H1 (cell line): ENCODE results near the gene GRB14. TPM values are rescaled to one million over a fixed set of nuclear protein-coding genes. Genes with fewer than 3 reads are reported as not detected.

ENCODE experiments used
- CTCF ChIA-PET: fragments of 300-600 bp; sonication (Branson Sonifier 250); formaldehyde crosslinking; loops from one replicate; lab custom pipeline; 2021; ENCODE audit not compliant: partially characterized antibody; lab: Charles Lee
- POLR2A ChIA-PET: fragments of 300-600 bp; sonication (Branson Sonifier 250); formaldehyde crosslinking; loops from one replicate; lab custom pipeline; 2021; ENCODE audit warnings: inconsistent platforms; ENCODE audit not compliant: partially characterized antibody; lab: Charles Lee
- DNase-seq, 2 experiments: peaks; one replicate each; pipeline versions ENCODE4 v3.0.0 to v3.0.0-alpha.2; 2010 to 2022; ENCODE audit warnings: low spot score in 2 of 2, low read depth in 1 of 2, mixed read lengths in 1 of 2
- FAIRE-seq: peaks from 2 replicates; lab custom pipeline; 2011; peaks lifted over from hg19 to GRCh38; lab: Jason Lieb, UNC
- H2AFZ ChIP-seq: 2 replicates; pipeline ENCODE4 v1.8.1; 2012; ENCODE audit warnings: low read length, inconsistent platforms
- H2AK5ac ChIP-seq: 2 replicates; pipeline ENCODE4 v1.6.1; 2013; ENCODE audit warnings: low read depth, low read length
- H2BK120ac ChIP-seq: replicated peaks from 2 replicates; pipeline ENCODE3; 2013; ENCODE audit warnings: low read depth, low read length, inconsistent platforms
- H2BK12ac ChIP-seq: 2 replicates; pipeline ENCODE4 v1.6.1; 2013; ENCODE audit warnings: low read depth, low read length
- H2BK15ac ChIP-seq: 2 replicates; pipeline ENCODE4 v1.6.1; 2013; ENCODE audit warnings: low read length
- H2BK20ac ChIP-seq: 2 replicates; pipeline ENCODE4 v1.6.1; 2013; ENCODE audit warnings: low read length
- H2BK5ac ChIP-seq: 2 replicates; pipeline ENCODE4 v1.6.1; 2013; ENCODE audit warnings: low read depth, low read length
- H3K14ac ChIP-seq: 2 replicates; pipeline ENCODE4 v1.6.1; 2013; ENCODE audit warnings: inconsistent platforms; ENCODE audit not compliant: insufficient read length
- H3K18ac ChIP-seq: 2 replicates; pipeline ENCODE4 v1.6.1; 2013; ENCODE audit warnings: low read length; ENCODE audit errors: extremely low read depth
- H3K23ac ChIP-seq: 2 replicates; pipeline ENCODE4 v1.6.1; 2013; ENCODE audit warnings: inconsistent platforms; ENCODE audit not compliant: insufficient read length
- H3K23me2 ChIP-seq: 2 replicates; pipeline ENCODE4 v1.6.1; 2013; ENCODE audit warnings: low read depth, low read length
- H3K27ac ChIP-seq: 2 replicates; pipeline ENCODE4 v1.6.1; 2011; ENCODE audit warnings: low read depth, low read length, inconsistent platforms
- H3K27me3 ChIP-seq, 4 experiments: replicated peaks in 1 of 4; 1 replicate in 1 of 4; 2 replicates in 3 of 4; pipeline versions ENCODE4 v1.6.1 to v1.8.1; 2011 to 2013; ENCODE audit warnings: low read length in 3 of 4, mild to moderate bottlenecking in 3 of 4, inconsistent platforms in 2 of 4, mixed read lengths in 2 of 4, moderate library complexity in 1 of 4; ENCODE audit not compliant: control insufficient read depth in 3 of 4, insufficient read depth in 3 of 4; ENCODE audit errors: extremely low read depth in 1 of 4
- H3K36me3 ChIP-seq, 4 experiments: 2 replicates each; pipeline versions ENCODE4 v1.6.1 to v1.8.1; 2011 to 2013; ENCODE audit warnings: mild to moderate bottlenecking in 4 of 4, low read length in 3 of 4, moderate library complexity in 2 of 4, control low read depth in 1 of 4, inconsistent platforms in 1 of 4; ENCODE audit not compliant: insufficient read depth in 4 of 4, control insufficient read depth in 2 of 4
- H3K4ac ChIP-seq: replicated peaks from 2 replicates; pipeline ENCODE3; 2013; ENCODE audit warnings: low read length, low read depth, mixed read lengths, inconsistent platforms; ENCODE audit not compliant: insufficient read length
- H3K4me1 ChIP-seq, 4 experiments: replicated peaks in 1 of 4; 1 replicate in 1 of 4; 2 replicates in 3 of 4; pipeline versions ENCODE4 v1.6.1 to v1.8.1; 2011 to 2013; ENCODE audit warnings: low read length in 3 of 4, inconsistent platforms in 2 of 4, mixed read lengths in 1 of 4; ENCODE audit not compliant: insufficient read depth in 4 of 4, control insufficient read depth in 3 of 4
- H3K4me2 ChIP-seq, 2 experiments: 2 replicates each; pipeline versions ENCODE4 v1.6.1 to v1.8.1; 2011 to 2013; ENCODE audit warnings: low read depth in 2 of 2, low read length in 2 of 2, control low read depth in 1 of 2, inconsistent platforms in 1 of 2, mild to moderate bottlenecking in 1 of 2; ENCODE audit not compliant: insufficient read depth in 1 of 2
- H3K4me3 ChIP-seq, 4 experiments: fragments of 200-600, 300-600 bp in 1 of 4; sonication (generic), shearing (Covaris generic), sonication (Bioruptor Twin) in 1 of 4; 2 replicates each; pipeline versions ENCODE4 v1.5.1 to v1.8.1; 2011 to 2016; ENCODE audit warnings: low read length in 4 of 4, low read depth in 3 of 4, control low read depth in 2 of 4, inconsistent platforms in 2 of 4, mild to moderate bottlenecking in 2 of 4, mixed read lengths in 1 of 4, moderate library complexity in 1 of 4; ENCODE audit not compliant: insufficient read depth in 2 of 4; ENCODE audit errors: extremely low read depth in 1 of 4
- H3K56ac ChIP-seq: replicated peaks from 2 replicates; pipeline ENCODE3; 2013; ENCODE audit warnings: low read depth, mild to moderate bottlenecking, mixed read lengths, low read length, inconsistent platforms; ENCODE audit not compliant: insufficient read length
- H3K79me1 ChIP-seq: 2 replicates; pipeline ENCODE4 v1.6.1; 2013; ENCODE audit warnings: low read depth, low read length, control low read depth
- H3K79me2 ChIP-seq, 2 experiments: 2 replicates each; pipeline versions ENCODE4 v1.6.1 to v1.8.1; 2012 to 2013; ENCODE audit warnings: low read length in 2 of 2, mild to moderate bottlenecking in 2 of 2, inconsistent platforms in 1 of 2; ENCODE audit not compliant: insufficient read depth in 2 of 2, control insufficient read depth in 1 of 2
- H3K9ac ChIP-seq, 4 experiments: replicated peaks in 1 of 4; 1 replicate in 1 of 4; 2 replicates in 3 of 4; pipeline versions ENCODE4 v1.6.1 to v1.8.1; 2011 to 2013; ENCODE audit warnings: low read depth in 3 of 4, low read length in 3 of 4, control low read depth in 2 of 4, mild to moderate bottlenecking in 2 of 4, moderate library complexity in 2 of 4, inconsistent platforms in 1 of 4; ENCODE audit errors: extremely low read depth in 1 of 4
- H3K9me3 ChIP-seq, 2 experiments: 2 replicates each; pipeline versions ENCODE4 v1.6.1 to v1.8.1; 2012 to 2013; ENCODE audit warnings: mild to moderate bottlenecking in 2 of 2, moderate library complexity in 2 of 2, control low read depth in 1 of 2, inconsistent platforms in 1 of 2, low read depth in 1 of 2, low read length in 1 of 2, mixed read lengths in 1 of 2; ENCODE audit not compliant: insufficient read depth in 2 of 2
- H4K20me1 ChIP-seq, 2 experiments: replicated peaks in 1 of 2; 2 replicates each; pipeline versions ENCODE3 to v1.8.1; 2011 to 2013; ENCODE audit warnings: inconsistent platforms in 2 of 2, low read length in 2 of 2, mild to moderate bottlenecking in 1 of 2; ENCODE audit not compliant: insufficient read depth in 2 of 2, control insufficient read depth in 1 of 2
- H4K5ac ChIP-seq: 2 replicates; pipeline ENCODE4 v1.6.1; 2013; ENCODE audit warnings: low read length, low read depth, mixed read lengths, inconsistent platforms; ENCODE audit not compliant: insufficient read length
- H4K8ac ChIP-seq: 2 replicates; pipeline ENCODE4 v1.8.0; 2013; ENCODE audit warnings: mild to moderate bottlenecking, moderate library complexity, low read length, inconsistent platforms; ENCODE audit not compliant: insufficient read depth; ENCODE audit errors: extremely low read depth
- H4K91ac ChIP-seq: replicated peaks from 2 replicates; pipeline ENCODE3; 2013; ENCODE audit warnings: low read length, mixed read lengths, inconsistent platforms; ENCODE audit not compliant: insufficient read length
- ASH2L ChIP-seq: fragments of 200-600, 300-600 bp; sonication (generic); IDR thresholded peaks from one replicate; pipeline ENCODE4 v1.7.1; 2017; ENCODE audit warnings: low read length
- BACH1 ChIP-seq: IDR thresholded peaks from 2 replicates; pipeline ENCODE4 v1.6.1; 2012; ENCODE audit warnings: low read length, improper control_type of control experiment
- BRCA1 ChIP-seq: IDR thresholded peaks from 2 replicates; pipeline ENCODE4 v1.6.1; 2012; ENCODE audit warnings: low read depth, low read length, improper control_type of control experiment
- CEBPB ChIP-seq: IDR thresholded peaks from 2 replicates; pipeline ENCODE4 v1.6.1; 2012; ENCODE audit warnings: low read depth, low read length
- CHD2 ChIP-seq: IDR thresholded peaks from 2 replicates; pipeline ENCODE4 v1.6.1; 2012; ENCODE audit warnings: low read length, improper control_type of control experiment
- GTF2F1 ChIP-seq: IDR thresholded peaks from 2 replicates; pipeline ENCODE4 v1.6.1; 2012; ENCODE audit warnings: low read depth, low read length, improper control_type of control experiment, borderline replicate concordance
- KDM5A ChIP-seq: fragments of 200-600 bp; IDR thresholded peaks from 2 replicates; pipeline ENCODE4 v1.7.1; 2012; ENCODE audit warnings: mild to moderate bottlenecking, low read length, inconsistent platforms, mixed read lengths
- RAD21 ChIP-seq, 2 experiments: IDR thresholded peaks in 1 of 2; conservative IDR thresholded peaks in 1 of 2; 2 replicates each; pipeline ENCODE4 v1.6.1; 2011; ENCODE audit warnings: low read depth in 2 of 2, low read length in 2 of 2, improper control_type of control experiment in 1 of 2, inconsistent platforms in 1 of 2, mild to moderate bottlenecking in 1 of 2, moderate library complexity in 1 of 2
- SP4 ChIP-seq: IDR thresholded peaks from 2 replicates; pipeline ENCODE4 v1.6.1; 2012; ENCODE audit warnings: low read length, inconsistent platforms
- SUZ12 ChIP-seq: fragments of 200-600 bp; sonication (generic); IDR thresholded peaks from 2 replicates; pipeline ENCODE4 v1.6.1; 2012; ENCODE audit warnings: mild to moderate bottlenecking, inconsistent platforms, low read length, moderate library complexity, mixed read lengths
- YY1 ChIP-seq: IDR thresholded peaks from 2 replicates; pipeline ENCODE4 v1.6.1; 2011; ENCODE audit warnings: low read depth, mild to moderate bottlenecking, low read length
- WGBS, 2 experiments: shearing (Covaris generic) in 1 of 2; methylation state at CpG; one replicate each; pipeline versions ENCODE4 v1.1.6 to v1.1.7; 2013 to 2015; ENCODE audit warnings: low lambda C conversion rate in 2 of 2, mixed read lengths in 2 of 2, inconsistent platforms in 1 of 2, low coverage in 1 of 2, missing lambda C conversion rate in 1 of 2; ENCODE audit not compliant: insufficient replicate concordance in 2 of 2, insufficient coverage in 1 of 2, insufficient read length in 1 of 2; ENCODE audit errors: extremely low coverage in 1 of 2, missing lambda C conversion rate in 1 of 2; 5-methylcytosine and 5-hydroxymethylcytosine counted together
- polyA plus RNA-seq, 7 experiments: library from polyadenylated mRNA; depleted of rRNA in 3 of 7; stranded (reverse) in 5 of 7; unstranded in 2 of 7; fragments of >200 nt in 5 of 7; fragments of 200-250 nt in 2 of 7; gene quantifications; 1 replicate in 5 of 7; 2 replicates in 1 of 7; 4 replicates in 1 of 7; pipeline versions ENCODE4 v1.2.1 to v1.2.3, GENCODE V29; 2011 to 2013; ENCODE audit warnings: missing spikeins in 2 of 7, mixed read lengths in 2 of 7
- total RNA-seq: library from RNA; stranded (reverse); fragmentation: NEBNext Ultra II Directional; extraction: Animal tissue kit (Norgen Biotek cat#: 25700); gene quantifications from 2 replicates; pipeline ENCODE4 v1.2.1, GENCODE V29; 2021
- TF ChIP-seq, protein P1 (sequence below), 3 experiments: IDR thresholded peaks; 1 replicate in 2 of 3; 2 replicates in 1 of 3; pipeline versions ENCODE4 v1.5.1 to v1.6.1; 2011; ENCODE audit warnings: low read length in 3 of 3, mild to moderate bottlenecking in 3 of 3, inconsistent platforms in 2 of 3, low read depth in 1 of 3, moderate library complexity in 1 of 3; ENCODE audit not compliant: insufficient read depth in 1 of 3; ENCODE audit errors: control extremely low read depth in 1 of 3

GRB14 gene
- total and polyA plus RNA-seq, 2 of the 8 experiments (the other 6 are each of a cell fraction or from before 2014, with no cell fraction given): 2.5 to 11.6 TPM

DNA sequence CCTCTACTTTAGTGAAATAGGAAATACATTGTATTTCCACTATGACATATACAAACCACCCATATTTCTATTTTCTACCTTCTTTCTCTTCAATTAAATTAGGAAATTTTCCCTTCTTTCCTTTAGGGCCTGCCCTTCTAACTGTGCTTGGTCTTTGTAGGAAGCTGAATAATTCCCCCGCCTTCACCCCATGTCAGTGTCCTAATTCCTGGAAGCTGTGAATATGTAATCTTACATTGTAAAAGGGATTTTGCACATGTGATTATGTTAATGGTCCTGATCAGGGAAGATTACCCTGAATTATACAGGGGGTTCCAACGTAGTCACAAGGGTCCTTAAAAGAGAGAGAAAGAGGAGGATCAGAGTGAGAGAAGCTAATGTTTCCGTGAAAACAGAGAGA is 40.2 kb downstream of the GRB14 start:
- DNase-seq (no peak), FAIRE-seq (no peak)
- H3K27me3 ChIP-seq: no peaks in the 10 kb centered on the region
- H2AFZ ChIP-seq: no peak overlapping the region
- no peaks in the 10 kb centered on the region; the same call in 1 of the 2 replicates for H3K23me2 ChIP-seq
- no peak overlapping the region for H2BK20ac ChIP-seq
- H2BK15ac ChIP-seq: no peak overlapping the region
- no peak overlapping the region for H2BK12ac ChIP-seq
- no peak for TF ChIP-seq GTF2F1
- no peak for TF ChIP-seq CHD2
- TF ChIP-seq SUZ12: no peak
- no peak for TF ChIP-seq KDM5A
- TF ChIP-seq YY1: no peak
- TF ChIP-seq RAD21 (IDR thresholded peaks at IDR 0.05 in 1 of 2, conservative IDR thresholded peaks at IDR 0.05 in 1 of 2; ENCODE audit: low read depth in 2 of 2, low read length in 2 of 2): no peak
- TF ChIP-seq BRCA1: no peak
- TF ChIP-seq CEBPB: no peak
- TF ChIP-seq, protein P1, sequence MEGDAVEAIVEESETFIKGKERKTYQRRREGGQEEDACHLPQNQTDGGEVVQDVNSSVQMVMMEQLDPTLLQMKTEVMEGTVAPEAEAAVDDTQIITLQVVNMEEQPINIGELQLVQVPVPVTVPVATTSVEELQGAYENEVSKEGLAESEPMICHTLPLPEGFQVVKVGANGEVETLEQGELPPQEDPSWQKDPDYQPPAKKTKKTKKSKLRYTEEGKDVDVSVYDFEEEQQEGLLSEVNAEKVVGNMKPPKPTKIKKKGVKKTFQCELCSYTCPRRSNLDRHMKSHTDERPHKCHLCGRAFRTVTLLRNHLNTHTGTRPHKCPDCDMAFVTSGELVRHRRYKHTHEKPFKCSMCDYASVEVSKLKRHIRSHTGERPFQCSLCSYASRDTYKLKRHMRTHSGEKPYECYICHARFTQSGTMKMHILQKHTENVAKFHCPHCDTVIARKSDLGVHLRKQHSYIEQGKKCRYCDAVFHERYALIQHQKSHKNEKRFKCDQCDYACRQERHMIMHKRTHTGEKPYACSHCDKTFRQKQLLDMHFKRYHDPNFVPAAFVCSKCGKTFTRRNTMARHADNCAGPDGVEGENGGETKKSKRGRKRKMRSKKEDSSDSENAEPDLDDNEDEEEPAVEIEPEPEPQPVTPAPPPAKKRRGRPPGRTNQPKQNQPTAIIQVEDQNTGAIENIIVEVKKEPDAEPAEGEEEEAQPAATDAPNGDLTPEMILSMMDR (IDR thresholded peaks at IDR 0.05; ENCODE audit: control extremely low read depth in 1 of 3, insufficient read depth in 1 of 3, low read depth in 1 of 3, low read length in 3 of 3): no peak
- TF ChIP-seq BACH1: no peak
- no peak for TF ChIP-seq SP4
- no peak for TF ChIP-seq ASH2L
- no peak overlapping the region for H2BK5ac ChIP-seq
- H3K14ac ChIP-seq: no peak overlapping the region
- no peaks in the 10 kb centered on the region for H4K20me1 ChIP-seq
- ChIA-PET CTCF (interaction anchor here (0.7 to 2.4 kb wide), 3 partner anchors 16 to 21 kb away, joined by 3 to 8 read pairs (median 4); no protein-coding TSS in a partner anchor), POLR2A (interaction anchor here (0.6 kb wide), 1 partner anchor 334 kb away, joined by 3 read pairs; no protein-coding TSS in a partner anchor)
- H3K9me3 ChIP-seq: no peaks in the 10 kb centered on the region
- H3K4ac ChIP-seq: no peak overlapping the region
- H3K4me1 ChIP-seq: no peaks in the 10 kb centered on the region; a peak in 1 of 7 replicates
- no peaks in the 10 kb centered on the region for H3K79me1 ChIP-seq
- H3K4me2 ChIP-seq: no peak overlapping the region
- no peak overlapping the region for H3K27ac ChIP-seq
- WGBS, 2 experiments: 87% methylated on average over 3 of the region's 3 CpGs; no CpG with 5 or more reads in 1 of the 2 experiments
- H2AK5ac ChIP-seq: no peak overlapping the region
- no peak overlapping the region for H3K23ac ChIP-seq
- no peak overlapping the region for H2BK120ac ChIP-seq
- no peak overlapping the region for H4K91ac ChIP-seq
- H4K5ac ChIP-seq: no peak overlapping the region
- H3K9ac ChIP-seq: no peak overlapping the region
- no peak overlapping the region for H3K56ac ChIP-seq
- no peak overlapping the region for H3K18ac ChIP-seq
- no peaks in the 10 kb centered on the region for H3K36me3 ChIP-seq
- H3K4me3 ChIP-seq: no peak overlapping the region
- peaks cover 0 to 2% of the 10 kb centered on the region in 2 experiments; a peak in 1 of 4 replicates for H3K79me2 ChIP-seq
- no peak overlapping the region for H4K8ac ChIP-seq
